GM21786 (cell line): ENCODE data around the gene MYO7B.
"Not testable (repeated sequence)": the region's sequence is repeated elsewhere in the genome, so short reads cannot be mapped to it uniquely, and the experiment has no call there.

ENCODE experiments used
- ATAC-seq: cut with Tn5 transposase; IDR thresholded peaks from one replicate; pipeline ENCODE4 v1.9.1; 2021; ENCODE audit not compliant: unreplicated experiment

The MYO7B gene

DNA sequence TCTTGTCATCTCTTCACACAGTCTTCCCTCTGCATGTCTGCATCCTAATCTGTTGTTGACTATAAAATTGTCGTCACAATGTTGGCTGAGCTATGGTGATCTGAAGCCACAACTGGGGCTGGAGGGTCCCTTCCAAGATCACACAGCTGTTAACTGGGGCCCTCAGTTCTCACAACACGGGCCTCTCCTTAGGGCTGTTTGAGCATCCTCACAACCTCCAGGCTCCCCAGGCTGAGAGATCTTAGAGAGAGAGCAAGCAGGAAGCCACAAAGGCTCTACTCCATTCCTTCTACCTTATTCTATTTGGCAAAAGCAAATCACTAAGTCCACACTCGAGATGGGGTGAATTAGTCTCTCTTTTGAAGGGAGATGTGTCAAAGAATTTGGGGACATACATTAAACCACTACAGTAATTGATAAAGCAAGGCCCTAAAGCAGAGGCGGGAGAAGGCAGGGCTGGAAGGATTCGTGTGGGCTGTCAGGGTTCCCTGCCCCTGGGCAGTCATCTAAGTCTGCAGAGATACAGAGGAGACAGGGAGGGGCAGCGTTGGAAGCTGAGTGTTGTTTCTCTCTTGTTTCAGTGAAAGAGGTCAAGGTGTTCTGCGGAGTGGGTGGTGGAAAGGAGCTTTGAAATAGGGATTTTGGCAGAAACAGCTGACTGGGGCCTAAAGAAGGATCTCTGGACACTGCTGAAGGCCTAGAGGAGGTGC, 15.9 kb downstream of the MYO7B start:
- ATAC-seq: no peak

DNA sequence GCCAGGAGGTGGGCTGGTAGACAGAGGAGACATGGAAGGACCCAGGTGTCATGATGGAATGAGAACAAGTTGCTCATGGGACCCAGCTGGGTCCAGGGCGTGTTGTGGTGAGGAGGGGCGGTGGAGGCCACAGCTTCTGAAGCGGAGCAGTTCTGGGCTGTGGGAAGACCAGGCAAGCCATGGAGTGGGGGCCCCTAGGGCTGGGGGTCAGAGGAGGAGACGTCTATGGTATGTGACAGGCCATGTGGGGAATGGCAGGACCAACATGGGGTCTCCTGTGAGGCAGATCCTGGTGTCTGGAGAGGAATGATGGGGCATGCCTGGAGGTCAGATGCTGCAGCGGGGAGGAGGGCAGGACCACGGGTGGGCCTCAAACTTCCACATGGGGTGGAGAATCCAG, 16.9 kb downstream of the MYO7B start:
- no peak for ATAC-seq

DNA sequence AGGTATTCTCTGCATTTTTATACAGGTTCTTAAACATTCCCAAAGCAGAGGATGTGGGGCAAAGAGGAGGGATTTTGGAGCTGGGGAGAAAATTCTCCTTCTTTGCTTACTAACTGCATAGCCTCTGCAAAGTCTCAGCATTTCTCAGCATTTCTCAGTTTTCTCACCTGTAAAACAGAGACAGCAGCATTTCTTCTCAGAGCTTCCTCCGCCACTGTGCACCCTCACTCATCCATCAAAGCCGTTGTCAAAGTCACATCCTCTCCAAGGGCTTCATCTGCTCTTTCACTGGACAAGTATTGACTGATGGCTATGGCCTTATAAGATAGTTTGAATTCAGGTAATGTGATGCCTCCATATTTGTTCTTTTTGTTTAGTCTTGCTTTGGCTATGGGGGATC, 17.4 kb downstream of the MYO7B start:
- no peak for ATAC-seq

DNA sequence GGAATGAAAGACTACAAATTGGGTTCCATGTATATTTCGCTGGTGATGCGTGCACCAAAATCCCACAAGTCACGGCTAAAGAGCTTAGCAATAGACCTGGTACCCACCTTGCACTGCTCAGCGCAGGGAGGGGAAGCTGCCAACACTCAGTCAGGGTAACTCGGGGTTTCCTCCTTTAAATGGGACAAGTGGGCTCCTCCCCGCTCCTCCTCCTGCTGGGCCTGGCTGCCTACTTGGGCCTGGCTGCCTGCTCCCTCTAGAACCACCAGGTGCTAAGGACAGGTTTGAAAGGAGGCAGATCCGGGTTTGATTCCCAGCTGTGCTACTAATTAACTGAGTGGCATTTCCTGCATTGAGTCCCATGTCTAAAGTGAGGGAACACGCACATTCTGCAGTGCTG, 23.4 kb downstream of the MYO7B start:
- no peak for ATAC-seq

DNA sequence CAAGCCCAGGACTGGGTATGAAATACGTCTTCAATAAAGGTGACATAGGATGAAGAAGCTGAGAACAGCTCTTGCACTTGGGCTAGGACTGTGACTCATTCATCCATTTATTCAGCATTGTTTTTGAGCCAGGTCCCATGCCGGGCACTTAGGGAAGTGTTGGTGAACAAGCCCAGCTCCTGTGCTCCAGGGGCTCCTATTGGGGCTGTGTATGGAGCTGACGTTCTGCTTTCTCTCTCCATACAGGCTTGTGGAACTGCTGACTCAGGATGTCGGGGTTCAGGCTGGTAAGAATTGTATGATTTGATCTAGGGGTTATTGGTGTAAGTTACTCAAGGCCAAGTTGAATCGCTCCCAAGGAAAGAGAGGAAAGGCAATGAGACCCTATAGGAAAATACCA, 24.0 kb downstream of the MYO7B start:
- ATAC-seq: no peak

DNA sequence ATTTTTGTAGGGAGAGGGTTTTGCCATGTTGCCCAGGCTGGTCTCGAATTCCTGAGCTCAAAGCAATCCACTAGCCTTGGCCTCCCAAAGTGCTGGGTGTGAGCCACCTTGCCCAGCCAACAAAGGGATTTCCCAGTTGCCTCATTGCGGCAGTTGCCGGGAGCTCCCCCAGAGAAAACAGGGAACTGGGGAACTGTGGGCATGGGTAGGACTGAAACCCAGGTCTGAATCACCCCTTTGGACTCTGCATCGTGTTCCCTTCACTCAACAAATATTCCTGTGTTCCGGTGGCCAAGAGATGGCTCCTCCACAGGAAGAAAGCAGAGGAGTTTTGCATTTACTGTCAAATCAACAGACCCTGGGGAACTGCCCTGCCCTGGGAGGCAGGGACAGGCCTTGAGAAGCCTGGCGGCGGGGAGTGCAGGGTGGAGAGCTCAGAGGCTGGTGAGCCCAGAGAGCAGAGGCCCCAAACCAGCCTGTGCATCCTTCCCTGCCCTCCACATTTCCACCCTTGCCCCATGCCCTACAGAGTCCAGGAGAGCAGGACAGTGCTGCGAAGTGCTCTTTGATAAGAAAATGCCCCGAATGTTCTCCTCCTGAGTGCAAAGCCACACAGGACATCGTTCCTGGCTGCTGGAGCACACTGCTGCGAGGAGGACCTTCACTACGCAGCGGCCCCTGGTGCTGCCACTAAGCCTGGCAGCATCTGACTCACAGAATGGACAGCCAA, 24.9 kb downstream of the MYO7B start:
- ATAC-seq: no peak

DNA sequence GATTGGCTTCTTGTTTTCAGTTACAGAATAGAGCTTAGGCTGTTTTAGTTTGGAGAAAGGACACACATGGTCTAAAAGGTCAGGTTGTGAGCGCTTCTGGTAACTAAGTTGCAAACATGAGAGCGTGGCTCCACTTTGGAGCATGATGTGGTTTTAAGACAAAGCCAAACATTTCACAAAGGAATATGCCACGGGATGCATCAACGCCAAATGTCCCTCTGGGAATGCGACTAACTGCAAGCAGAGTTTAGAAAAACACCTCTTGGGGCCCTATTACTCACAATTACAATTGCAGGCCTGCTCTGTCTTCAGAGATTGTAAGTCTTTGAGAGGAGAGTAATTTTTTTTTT, 25.4 kb downstream of the MYO7B start:
- no peak for ATAC-seq

DNA sequence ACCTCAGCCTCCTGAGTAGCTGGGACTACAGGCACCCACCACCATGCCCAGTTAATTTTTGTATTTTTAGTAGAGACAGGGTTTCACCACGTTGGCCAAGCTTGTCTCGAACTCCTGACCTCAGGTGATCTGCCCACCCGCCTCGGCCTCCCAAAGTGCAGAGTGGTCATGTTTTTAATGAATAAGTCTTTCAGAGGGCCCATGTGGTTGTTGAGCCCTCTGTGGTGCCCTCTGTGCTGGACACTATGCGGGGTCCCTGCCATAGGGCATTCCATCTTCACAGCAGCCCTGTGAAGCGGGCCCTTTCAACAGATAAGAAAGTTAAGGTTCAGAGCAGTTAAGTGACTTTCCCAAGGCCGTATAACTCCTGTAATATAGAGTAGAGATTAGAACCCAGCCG, 25.9 kb downstream of the MYO7B start:
- ATAC-seq: no peak

DNA sequence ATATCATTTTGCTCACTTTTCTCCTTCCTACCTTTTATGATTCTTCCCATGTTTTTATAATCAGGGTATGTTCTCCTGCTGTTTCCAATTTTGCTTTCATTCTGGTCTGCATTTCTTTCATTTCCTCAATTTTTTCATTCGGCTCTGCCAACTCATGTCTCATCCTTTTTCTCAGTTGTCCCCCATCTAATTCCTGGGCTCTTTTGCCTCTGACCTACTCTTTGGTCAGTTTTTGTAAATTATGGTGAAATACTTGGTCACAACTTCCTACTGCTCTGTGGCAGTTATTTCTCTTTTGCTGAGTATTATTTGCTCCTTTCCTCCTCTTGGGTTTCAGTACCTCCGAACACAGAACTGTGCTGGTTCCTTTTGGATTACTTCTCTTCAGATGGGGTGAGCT, 27.5 kb downstream of the MYO7B start:
- no peak for ATAC-seq

DNA sequence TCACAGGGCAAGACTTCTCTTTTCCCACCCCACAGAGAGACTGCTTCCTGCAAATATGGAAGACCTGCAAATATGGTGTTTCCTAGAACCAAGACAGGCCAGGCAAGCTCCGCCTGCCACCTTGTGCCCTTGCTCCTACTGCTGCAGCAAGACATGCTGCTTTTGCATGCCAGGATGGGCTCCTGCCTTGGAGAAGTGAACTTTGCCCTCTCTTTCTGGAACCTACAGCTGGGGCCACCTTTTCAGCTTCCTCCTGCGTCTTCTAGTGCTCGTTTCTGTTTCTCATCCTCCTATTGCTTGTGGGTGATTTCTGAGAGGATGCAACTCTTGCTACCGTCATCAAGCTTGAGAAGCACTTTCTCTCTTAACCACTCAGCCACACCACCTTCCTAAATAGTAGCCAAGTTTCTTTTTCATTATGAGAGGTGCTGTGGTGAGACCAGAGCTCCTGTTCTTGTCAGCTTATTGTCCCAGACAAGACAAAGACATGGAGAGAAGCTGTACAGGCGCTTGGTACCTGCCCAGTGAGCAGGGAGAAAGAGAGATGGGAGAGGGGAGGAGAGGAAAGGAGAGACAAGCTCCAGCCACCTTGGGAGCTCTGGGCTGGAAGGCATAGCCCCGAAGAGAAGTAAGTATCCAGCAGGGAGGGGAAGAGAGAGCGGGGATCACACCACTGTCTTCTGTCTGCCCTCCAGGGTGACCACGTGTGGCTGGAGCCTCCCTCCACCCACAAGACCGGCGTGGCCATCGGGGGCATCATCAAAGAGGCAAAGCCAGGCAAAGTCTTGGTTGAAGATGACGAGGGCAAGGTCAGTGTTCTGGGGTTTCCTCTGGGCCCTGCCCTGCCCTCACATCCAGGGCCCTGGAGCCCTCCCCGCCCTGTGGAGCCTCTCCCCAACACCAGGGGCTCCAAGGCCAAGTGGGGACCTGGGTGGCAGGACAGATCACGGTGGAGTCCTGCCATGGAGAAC, 28.3 kb downstream of the MYO7B start:
- ATAC-seq: peak; percentile 95

DNA sequence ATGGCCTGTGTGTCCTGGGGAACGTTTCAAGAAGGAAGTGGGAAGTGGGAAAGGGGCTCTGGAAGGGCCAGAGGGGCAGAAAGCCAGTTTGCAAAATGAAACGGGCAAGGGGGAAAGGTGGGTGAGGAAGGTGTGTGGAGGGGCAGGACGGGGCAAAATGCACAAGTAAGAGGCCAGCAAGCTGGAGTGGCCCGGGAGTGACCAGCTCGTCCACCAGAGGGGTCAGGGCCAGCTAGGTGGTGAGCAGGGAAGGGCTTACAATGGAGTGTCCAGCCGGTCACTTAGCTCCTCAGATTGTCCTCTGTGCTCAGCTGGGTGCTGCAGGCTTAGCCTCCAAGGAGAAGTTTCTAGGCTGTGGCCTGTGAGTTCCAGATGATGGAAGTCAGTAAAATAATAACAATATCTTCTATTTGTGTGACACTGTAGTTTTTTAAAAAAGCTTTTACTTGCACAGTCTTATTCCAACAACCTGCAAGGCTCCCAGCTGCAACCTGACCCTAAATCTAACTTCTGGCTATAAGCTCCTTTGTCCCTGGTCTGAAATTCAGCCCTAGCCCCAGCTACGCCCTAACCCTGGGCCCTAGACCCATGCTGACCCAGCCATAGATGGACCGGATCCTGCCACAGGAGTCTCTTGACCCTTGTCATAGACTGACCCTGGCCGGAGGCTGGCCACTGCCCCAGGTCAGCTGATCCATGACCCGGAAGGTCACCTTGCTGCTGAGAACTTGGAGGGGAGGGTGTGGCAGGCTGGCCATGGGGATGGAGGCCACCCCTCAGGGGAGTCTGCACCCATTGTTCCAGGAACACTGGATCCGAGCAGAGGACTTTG, 29.2 kb downstream of the MYO7B start:
- no peak for ATAC-seq

DNA sequence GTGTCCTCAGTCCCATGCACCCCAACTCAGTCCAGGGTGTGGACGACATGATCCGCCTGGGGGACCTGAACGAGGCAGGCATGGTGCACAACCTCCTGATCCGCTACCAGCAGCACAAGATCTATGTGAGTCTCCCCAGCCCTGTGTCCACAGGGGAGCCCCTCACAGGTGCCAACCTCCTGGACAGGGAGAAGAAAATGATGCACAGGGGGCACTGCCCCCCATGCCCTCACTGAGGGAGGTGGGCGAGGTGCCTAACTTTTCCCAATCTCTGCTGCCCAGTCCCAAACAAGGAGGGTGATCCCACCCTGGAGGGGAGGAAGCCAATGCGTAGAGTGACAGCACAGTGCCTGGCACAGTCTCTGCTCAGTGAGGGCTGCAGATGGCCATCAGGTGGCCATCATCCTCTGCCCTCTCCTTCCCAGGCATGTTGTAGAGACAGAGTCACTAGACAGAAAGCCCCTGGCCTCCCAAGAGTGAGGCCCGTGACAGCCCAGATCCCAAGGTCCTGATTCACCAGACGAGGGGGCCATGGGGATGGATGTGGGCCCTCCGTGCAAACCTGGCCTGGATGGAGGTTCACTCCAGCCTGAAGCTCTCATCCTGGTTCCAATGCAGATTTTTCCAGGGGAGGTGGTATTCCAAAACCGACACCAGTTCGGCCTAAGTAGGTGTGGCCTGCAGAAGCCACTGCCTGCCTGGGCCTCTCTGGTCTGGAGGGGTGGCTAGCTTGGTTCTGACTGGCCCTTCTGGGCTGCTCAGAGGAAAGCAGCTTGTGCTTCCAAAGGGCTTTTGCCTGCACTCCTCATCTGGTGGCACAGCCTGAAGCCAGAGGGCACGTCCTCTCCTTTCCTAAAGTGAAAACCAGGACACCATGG, 30.0 kb downstream of the MYO7B start:
- ATAC-seq: no peak

DNA sequence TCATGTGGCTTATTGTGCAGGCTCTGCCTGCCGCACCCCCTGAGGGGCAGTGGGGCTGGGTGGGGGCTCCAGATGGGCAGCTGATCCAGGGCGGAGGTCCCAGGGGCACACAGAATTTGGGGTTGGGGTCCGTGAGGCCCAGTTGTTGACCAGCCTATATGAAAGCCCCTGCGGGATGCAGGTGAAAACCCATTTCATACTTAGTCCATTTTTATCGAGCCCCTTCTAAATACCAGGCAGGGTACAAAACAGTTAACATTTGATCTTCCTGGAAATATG, 30.6 kb downstream of the MYO7B start:
- ATAC-seq: no peak

DNA sequence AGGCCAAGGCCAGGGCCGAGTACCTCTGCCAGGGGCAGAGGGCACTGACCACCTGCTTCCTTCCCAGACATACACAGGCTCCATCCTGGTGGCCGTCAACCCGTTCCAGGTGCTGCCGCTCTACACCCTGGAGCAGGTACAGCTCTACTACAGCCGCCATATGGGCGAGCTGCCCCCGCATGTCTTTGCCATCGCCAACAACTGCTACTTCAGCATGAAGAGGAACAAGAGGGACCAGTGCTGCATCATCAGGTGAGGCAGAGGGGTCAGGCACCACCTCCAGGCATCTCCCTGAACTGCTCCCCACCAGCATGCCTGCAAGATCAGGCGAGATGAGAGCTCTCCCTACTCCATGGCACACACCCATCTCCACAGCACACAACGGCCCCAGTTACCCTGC, 31.1 kb downstream of the MYO7B start:
- ATAC-seq: no peak

DNA sequence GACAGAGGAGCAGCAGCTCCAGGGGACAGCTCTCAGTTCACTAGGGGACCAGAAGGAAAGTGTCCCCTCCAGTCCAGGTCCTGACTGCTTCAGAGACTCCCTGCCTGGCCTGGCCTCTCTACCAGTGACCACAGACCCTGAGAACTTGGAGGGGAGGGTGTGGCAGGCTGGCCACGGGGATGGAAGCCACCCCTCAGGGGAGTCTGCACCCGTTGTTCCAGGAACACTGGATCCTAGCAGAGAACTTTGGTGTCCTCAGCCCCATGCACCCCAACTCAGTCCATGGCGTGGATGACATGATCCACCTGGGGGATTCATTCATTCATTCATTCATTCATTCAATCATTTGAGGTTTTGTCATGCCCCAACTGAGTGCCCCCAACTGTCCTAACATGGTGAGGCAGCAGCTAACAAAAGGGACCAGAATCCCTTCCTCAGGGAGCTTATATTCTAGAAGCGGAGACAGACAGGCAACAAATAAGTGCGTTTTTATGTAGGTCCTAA, 31.9 kb downstream of the MYO7B start:
- ATAC-seq: no peak

DNA sequence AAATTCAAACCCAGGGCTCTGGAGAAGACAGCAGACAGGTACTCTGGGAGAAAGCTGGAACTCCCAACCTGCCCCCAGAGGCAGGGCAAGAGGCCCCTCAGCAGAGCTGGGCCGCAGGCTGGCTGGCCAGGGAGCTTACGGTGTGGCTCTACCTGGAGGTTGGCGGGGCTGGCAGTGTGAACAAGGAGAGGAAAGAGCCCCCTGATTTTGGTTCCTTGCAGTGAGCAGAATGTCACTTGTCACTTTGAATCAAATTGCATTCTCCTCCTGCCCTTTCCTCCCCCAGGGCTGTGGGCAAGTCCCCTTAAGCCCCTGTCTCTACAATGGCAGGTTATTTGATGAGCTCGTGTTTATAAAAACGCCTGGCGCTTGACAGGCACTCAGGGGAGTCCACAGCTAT, 32.6 kb downstream of the MYO7B start:
- ATAC-seq: no peak

DNA sequence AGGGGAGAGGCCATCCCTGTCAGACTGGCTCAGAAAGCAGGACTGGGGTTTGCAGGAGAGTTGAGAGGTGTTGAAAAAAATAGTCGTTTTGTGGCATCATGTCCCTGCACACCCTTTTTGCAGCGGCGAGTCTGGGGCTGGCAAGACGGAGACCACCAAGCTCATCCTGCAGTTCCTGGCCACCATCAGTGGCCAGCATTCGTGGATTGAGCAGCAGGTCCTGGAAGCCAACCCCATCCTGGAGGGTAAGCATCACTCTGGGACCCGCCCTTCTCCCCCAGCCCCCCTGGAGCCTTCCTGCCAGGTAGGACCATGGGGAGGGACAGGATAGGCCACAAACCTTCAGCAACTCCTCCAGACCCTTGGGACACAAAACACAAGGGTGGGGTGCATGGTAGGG, 34.2 kb downstream of the MYO7B start:
- ATAC-seq: no peak

DNA sequence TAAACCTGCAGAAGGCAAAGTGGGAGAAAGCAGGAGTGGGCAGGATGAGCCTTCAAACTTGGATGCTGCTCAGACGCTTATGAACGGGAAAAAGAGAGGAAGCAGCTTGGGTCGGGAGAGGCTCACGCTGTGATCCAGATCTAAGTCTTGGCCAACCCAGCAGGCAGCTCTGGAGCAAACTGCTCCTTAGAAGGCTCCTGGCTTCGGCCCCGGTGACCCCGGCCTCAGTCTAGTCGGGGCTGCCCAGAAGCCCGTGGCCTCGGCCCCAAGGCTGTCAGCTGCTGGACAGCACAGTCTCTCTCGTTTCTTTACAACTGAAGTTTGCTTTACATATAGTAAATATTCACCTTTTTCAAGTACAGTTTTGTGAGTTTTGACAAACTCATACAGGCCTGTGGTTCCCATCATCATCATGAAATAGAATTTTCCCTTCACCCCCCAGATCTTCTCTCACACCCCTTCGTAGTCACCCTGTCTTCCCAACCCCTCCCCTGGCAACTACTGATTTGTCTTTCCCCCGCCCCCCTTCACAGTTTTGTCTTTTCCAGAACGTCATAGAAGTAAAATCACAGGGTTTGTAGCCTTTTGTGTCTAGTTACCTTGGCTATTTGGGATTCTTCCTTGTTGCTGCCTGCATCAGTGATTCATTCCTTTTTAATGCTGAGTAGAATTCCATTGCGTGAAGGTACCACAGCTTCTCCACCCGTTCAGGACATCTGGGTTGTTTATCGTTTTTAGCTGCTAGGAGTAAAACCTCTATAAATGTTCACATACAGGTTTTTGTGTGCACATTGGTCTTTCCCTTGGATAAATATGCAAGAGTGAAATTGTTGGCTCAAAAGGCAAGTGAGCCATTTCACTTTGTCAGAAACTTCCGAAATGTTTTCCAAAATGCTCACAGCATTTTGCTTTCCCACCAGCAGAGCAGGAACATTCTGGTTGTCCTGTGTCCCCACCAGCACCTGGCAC, 35.1 kb downstream of the MYO7B start:
- no peak for ATAC-seq

DNA sequence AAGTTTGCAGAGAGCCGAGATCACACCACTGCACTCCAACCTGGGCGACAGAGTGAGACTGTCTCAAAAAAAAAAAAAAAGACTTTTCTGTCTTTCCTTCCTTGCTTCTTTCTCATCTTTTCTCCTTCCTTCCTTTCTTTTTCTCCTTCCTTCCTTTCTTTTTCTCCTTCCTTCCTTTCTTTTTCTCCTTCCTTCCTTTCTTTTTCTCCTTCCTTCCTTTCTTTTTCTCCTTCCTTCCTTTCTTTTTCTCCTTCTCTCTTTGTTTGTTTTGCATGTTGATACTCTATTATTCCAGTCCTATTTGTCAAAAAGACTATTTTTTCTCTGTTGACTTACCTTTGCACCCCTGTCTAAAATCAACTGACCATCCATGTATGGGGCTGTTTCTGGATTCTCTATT, 36.9 kb downstream of the MYO7B start:
- ATAC-seq: not testable (repeated sequence)
